GM23338 (cell line): Measurements from ENCODE around the gene PPP2CA. TPM values are rescaled to one million over a fixed set of nuclear protein-coding genes. Genes with fewer than 3 reads are reported as not detected.

ENCODE experiments used
- ATAC-seq: fragments of 200-7000 bp; cut with Tn5 transposase; 3 replicates; pipeline ENCODE4 v1.9.1; 2020
- DNase-seq: peaks from one replicate; pipeline ENCODE4 v3.0.0-alpha.2; 2015; ENCODE audit warnings: low spot score
- H2AFZ ChIP-seq: fragments of 200-600 bp; sonication (generic); 2 replicates; pipeline ENCODE4 v1.8.0; 2016; ENCODE audit warnings: antibody characterized with exemption, mild to moderate bottlenecking, moderate library complexity
- H3F3A ChIP-seq: fragments of 200-600 bp; sonication (generic); replicated peaks from 2 replicates; pipeline ENCODE4 v1.8.0; 2017; ENCODE audit warnings: antibody characterized with exemption, mixed run types, low read depth
- H3K27ac ChIP-seq: fragments of 200-600 bp; sonication (generic); 2 replicates; pipeline ENCODE4 v1.6.1; 2016; ENCODE audit warnings: low read depth
- H3K27me3 ChIP-seq: fragments of 200-600 bp; sonication (generic); 2 replicates; pipeline ENCODE4 v1.8.0; 2016; ENCODE audit warnings: mild to moderate bottlenecking, mixed run types, moderate library complexity; ENCODE audit not compliant: insufficient read depth
- H3K36me3 ChIP-seq: fragments of 200-600 bp; sonication (generic); 2 replicates; pipeline ENCODE4 v1.8.0; 2016; ENCODE audit warnings: mild to moderate bottlenecking; ENCODE audit not compliant: insufficient read depth
- H3K4me1 ChIP-seq: fragments of 200-600 bp; sonication (generic); 2 replicates; pipeline ENCODE4 v1.8.0; 2016; ENCODE audit warnings: mild to moderate bottlenecking, moderate library complexity; ENCODE audit not compliant: insufficient read depth
- H3K4me2 ChIP-seq: fragments of 200-600 bp; sonication (generic); 2 replicates; pipeline ENCODE4 v1.7.1; 2017; ENCODE audit warnings: mixed run types
- H3K4me3 ChIP-seq: fragments of 200-600 bp; sonication (generic); 2 replicates; pipeline ENCODE4 v1.6.1; 2016; ENCODE audit warnings: mixed run types
- H3K79me2 ChIP-seq: fragments of 200-600 bp; sonication (generic); replicated peaks from 2 replicates; pipeline ENCODE4 v1.8.0; 2017; ENCODE audit warnings: mild to moderate bottlenecking; ENCODE audit not compliant: insufficient read depth
- H3K9me2 ChIP-seq: fragments of 200-600 bp; sonication (generic); 2 replicates; pipeline ENCODE4 v1.8.0; 2017; ENCODE audit not compliant: insufficient read depth
- H4K20me1 ChIP-seq: fragments of 200-600 bp; sonication (generic); replicated peaks from 2 replicates; pipeline ENCODE4 v1.8.0; 2017; ENCODE audit warnings: mild to moderate bottlenecking; ENCODE audit not compliant: insufficient read depth
- H3K27ac Mint-ChIP-seq: 2 replicates; pipeline ENCODE4 v1.8.0; 2020; ENCODE audit warnings: inconsistent platforms, mild to moderate bottlenecking, moderate library complexity, mixed read lengths
- H3K27me3 Mint-ChIP-seq: 3 replicates; pipeline ENCODE4 v1.8.0; 2022; ENCODE audit warnings: low read depth, mild to moderate bottlenecking, moderate library complexity, mixed read lengths, inconsistent platforms; ENCODE audit not compliant: insufficient read depth, poor library complexity
- H3K36me3 Mint-ChIP-seq: 3 replicates; pipeline ENCODE4 v1.8.0; 2021; ENCODE audit warnings: low read depth, mild to moderate bottlenecking, inconsistent platforms, moderate library complexity, mixed read lengths
- H3K4me1 Mint-ChIP-seq: 3 replicates; pipeline ENCODE4 v1.8.0; 2020; ENCODE audit warnings: mild to moderate bottlenecking, inconsistent platforms, mixed read lengths
- H3K4me3 Mint-ChIP-seq: 3 replicates; pipeline ENCODE4 v1.8.0; 2021; ENCODE audit warnings: moderate library complexity, mild to moderate bottlenecking, inconsistent platforms, mixed read lengths
- H3K9me3 Mint-ChIP-seq: 3 replicates; pipeline ENCODE4 v1.8.0; 2020; ENCODE audit warnings: moderate library complexity, mild to moderate bottlenecking, inconsistent platforms, mixed read lengths
- CREB1 ChIP-seq: fragments of 250-450 bp; sonication (Bioruptor Pico); IDR thresholded peaks from 2 replicates; pipeline ENCODE4 v1.5.0; 2020; ENCODE audit warnings: low read depth, mild to moderate bottlenecking, moderate library complexity
- CTCF ChIP-seq, 2 experiments: fragments of 200-600 bp in 1 of 2; sonication (generic) in 1 of 2; conservative IDR thresholded peaks; 2 replicates each; pipeline versions ENCODE4 v1.5.1 to v1.6.1; 2016 to 2017; ENCODE audit warnings: antibody characterized with exemption in 2 of 2, low read depth in 2 of 2, mild to moderate bottlenecking in 2 of 2, moderate library complexity in 1 of 2
- EZH2 ChIP-seq: fragments of 200-600 bp; sonication (generic); IDR thresholded peaks from one replicate; pipeline ENCODE4 v1.8.0; 2017; ENCODE audit warnings: antibody characterized with exemption, mild to moderate bottlenecking, low read depth; ENCODE audit not compliant: unreplicated experiment
- EZH2phosphoT487 ChIP-seq: fragments of 200-600 bp; sonication (generic); IDR thresholded peaks from one replicate; pipeline ENCODE4 v1.8.1; 2018; ENCODE audit warnings: antibody characterized with exemption; ENCODE audit not compliant: unreplicated experiment
- JUNB ChIP-seq: IDR thresholded peaks from one replicate; pipeline ENCODE4 v1.6.1; 2016; ENCODE audit warnings: antibody characterized with exemption; ENCODE audit not compliant: unreplicated experiment
- NANOG ChIP-seq: IDR thresholded peaks from 2 replicates; pipeline ENCODE4 v1.6.1; 2016; ENCODE audit warnings: antibody characterized with exemption, borderline replicate concordance
- POLR2AphosphoS5 ChIP-seq: IDR thresholded peaks from 2 replicates; pipeline ENCODE4 v1.6.1; 2016; ENCODE audit warnings: antibody characterized with exemption, low read depth
- REST ChIP-seq: IDR thresholded peaks from one replicate; pipeline ENCODE4 v1.6.1; 2018; ENCODE audit warnings: antibody characterized with exemption; ENCODE audit not compliant: unreplicated experiment
- STAT1 ChIP-seq: IDR thresholded peaks from one replicate; pipeline ENCODE4 v1.6.1; 2016; ENCODE audit warnings: antibody characterized with exemption; ENCODE audit not compliant: unreplicated experiment
- ZNF114 ChIP-seq: fragments of 250-450 bp; sonication (Bioruptor Pico); IDR thresholded peaks from 2 replicates; pipeline ENCODE4 v1.5.0; 2020; ENCODE audit warnings: mild to moderate bottlenecking, moderate library complexity
- ZNF331 ChIP-seq: fragments of 250-450 bp; sonication (Bioruptor Pico); IDR thresholded peaks from 2 replicates; pipeline ENCODE4 v1.5.0; 2020; ENCODE audit warnings: low read depth, mild to moderate bottlenecking, moderate library complexity
- polyA plus RNA-seq: library from polyadenylated mRNA; unstranded; fragments of >200 nt; fragmentation: Nextera tagmentation; extraction: Ambion mirVana; gene quantifications from 2 replicates; pipeline ENCODE4 v1.2.1, GENCODE V29; 2016
- total RNA-seq: library from RNA; depleted of rRNA; stranded (reverse); fragments of >200 nt; shearing (Covaris generic); gene quantifications from 2 replicates; pipeline ENCODE4 v1.2.3, GENCODE V29; 2014
- TF ChIP-seq, protein P1 (sequence below): IDR thresholded peaks from 2 replicates; pipeline ENCODE4 v1.6.1; 2016; ENCODE audit warnings: antibody characterized with exemption
- TF ChIP-seq, protein P2 (sequence below): fragments of 250-450 bp; sonication (Bioruptor Pico); IDR thresholded peaks from 2 replicates; pipeline ENCODE4 v1.5.0; 2020; ENCODE audit warnings: mild to moderate bottlenecking, moderate library complexity

PPP2CA gene
- total and polyA plus RNA-seq, 2 experiments from 2014 or later, result 131 to 316 TPM

DNA sequence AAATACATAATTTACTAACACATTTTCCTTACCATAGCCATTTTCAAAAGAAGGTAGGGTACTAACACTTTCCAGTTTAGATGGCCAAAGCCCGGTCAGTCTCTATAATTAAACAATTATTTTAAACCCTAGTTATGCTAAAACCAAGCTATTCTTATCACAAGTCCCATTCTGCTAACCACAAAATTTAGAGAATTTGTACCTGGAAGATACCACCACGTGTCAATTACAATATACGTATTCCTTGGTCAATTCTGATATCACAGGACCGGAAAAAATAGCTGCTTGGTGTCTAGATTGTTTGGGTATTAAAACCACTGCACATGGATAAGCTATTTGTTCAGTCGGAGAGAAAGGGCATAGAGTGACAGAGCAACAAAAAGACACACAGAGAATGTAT is 30.2 kb downstream of the PPP2CA start:
- H3K9me2 ChIP-seq, result no peaks in the 10 kb centered on the region
- H3K27ac ChIP-seq, result no peak overlapping the region
- Mint-ChIP-seq H3K4me1 (no peaks in the 10 kb centered on the region), H3K4me3 (no peak overlapping the region), H3K27ac (no peak overlapping the region), H3K36me3 (peaks cover 57% of the 10 kb centered on the region), H3K9me3 (no peaks in the 10 kb centered on the region), H3K27me3 (no peaks in the 10 kb centered on the region)
- no peaks in the 10 kb centered on the region for H3K27me3 ChIP-seq
- no peaks in the 10 kb centered on the region for H3K4me1 ChIP-seq
- H3K36me3 ChIP-seq, result peaks cover 44% of the 10 kb centered on the region
- no peak for DNase-seq
- no peak overlapping the region for H3K4me2 ChIP-seq
- 0 out of 2 replicates have a peak, but pooled peaks cover 3% of the 10 kb centered on the region for H3F3A ChIP-seq
- no peak overlapping the region for H2AFZ ChIP-seq
- no peak overlapping the region for H3K4me3 ChIP-seq
- H3K79me2 ChIP-seq, result peaks cover 11% of the 10 kb centered on the region
- H4K20me1 ChIP-seq, result peaks cover 7% of the 10 kb centered on the region; the same call in 1 of the 2 replicates
- no peak for ATAC-seq
- TF ChIP-seq STAT1 (no peak), JUNB (no peak), CREB1 (CRISPR knock-in tag) (no peak), POLR2AphosphoS5 (no peak), ZNF114 (CRISPR knock-in tag) (no peak), EZH2 (no peak), ZNF331 (CRISPR knock-in tag) (no peak), EZH2phosphoT487 (no peak), CTCF (conservative IDR thresholded peaks at IDR 0.05; ENCODE audit: low read depth in 2 of 2) (no peak), REST (no peak), NANOG (no peak)
- TF ChIP-seq, protein P1, sequence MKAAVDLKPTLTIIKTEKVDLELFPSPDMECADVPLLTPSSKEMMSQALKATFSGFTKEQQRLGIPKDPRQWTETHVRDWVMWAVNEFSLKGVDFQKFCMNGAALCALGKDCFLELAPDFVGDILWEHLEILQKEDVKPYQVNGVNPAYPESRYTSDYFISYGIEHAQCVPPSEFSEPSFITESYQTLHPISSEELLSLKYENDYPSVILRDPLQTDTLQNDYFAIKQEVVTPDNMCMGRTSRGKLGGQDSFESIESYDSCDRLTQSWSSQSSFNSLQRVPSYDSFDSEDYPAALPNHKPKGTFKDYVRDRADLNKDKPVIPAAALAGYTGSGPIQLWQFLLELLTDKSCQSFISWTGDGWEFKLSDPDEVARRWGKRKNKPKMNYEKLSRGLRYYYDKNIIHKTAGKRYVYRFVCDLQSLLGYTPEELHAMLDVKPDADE, result no peak
- TF ChIP-seq, protein P2, sequence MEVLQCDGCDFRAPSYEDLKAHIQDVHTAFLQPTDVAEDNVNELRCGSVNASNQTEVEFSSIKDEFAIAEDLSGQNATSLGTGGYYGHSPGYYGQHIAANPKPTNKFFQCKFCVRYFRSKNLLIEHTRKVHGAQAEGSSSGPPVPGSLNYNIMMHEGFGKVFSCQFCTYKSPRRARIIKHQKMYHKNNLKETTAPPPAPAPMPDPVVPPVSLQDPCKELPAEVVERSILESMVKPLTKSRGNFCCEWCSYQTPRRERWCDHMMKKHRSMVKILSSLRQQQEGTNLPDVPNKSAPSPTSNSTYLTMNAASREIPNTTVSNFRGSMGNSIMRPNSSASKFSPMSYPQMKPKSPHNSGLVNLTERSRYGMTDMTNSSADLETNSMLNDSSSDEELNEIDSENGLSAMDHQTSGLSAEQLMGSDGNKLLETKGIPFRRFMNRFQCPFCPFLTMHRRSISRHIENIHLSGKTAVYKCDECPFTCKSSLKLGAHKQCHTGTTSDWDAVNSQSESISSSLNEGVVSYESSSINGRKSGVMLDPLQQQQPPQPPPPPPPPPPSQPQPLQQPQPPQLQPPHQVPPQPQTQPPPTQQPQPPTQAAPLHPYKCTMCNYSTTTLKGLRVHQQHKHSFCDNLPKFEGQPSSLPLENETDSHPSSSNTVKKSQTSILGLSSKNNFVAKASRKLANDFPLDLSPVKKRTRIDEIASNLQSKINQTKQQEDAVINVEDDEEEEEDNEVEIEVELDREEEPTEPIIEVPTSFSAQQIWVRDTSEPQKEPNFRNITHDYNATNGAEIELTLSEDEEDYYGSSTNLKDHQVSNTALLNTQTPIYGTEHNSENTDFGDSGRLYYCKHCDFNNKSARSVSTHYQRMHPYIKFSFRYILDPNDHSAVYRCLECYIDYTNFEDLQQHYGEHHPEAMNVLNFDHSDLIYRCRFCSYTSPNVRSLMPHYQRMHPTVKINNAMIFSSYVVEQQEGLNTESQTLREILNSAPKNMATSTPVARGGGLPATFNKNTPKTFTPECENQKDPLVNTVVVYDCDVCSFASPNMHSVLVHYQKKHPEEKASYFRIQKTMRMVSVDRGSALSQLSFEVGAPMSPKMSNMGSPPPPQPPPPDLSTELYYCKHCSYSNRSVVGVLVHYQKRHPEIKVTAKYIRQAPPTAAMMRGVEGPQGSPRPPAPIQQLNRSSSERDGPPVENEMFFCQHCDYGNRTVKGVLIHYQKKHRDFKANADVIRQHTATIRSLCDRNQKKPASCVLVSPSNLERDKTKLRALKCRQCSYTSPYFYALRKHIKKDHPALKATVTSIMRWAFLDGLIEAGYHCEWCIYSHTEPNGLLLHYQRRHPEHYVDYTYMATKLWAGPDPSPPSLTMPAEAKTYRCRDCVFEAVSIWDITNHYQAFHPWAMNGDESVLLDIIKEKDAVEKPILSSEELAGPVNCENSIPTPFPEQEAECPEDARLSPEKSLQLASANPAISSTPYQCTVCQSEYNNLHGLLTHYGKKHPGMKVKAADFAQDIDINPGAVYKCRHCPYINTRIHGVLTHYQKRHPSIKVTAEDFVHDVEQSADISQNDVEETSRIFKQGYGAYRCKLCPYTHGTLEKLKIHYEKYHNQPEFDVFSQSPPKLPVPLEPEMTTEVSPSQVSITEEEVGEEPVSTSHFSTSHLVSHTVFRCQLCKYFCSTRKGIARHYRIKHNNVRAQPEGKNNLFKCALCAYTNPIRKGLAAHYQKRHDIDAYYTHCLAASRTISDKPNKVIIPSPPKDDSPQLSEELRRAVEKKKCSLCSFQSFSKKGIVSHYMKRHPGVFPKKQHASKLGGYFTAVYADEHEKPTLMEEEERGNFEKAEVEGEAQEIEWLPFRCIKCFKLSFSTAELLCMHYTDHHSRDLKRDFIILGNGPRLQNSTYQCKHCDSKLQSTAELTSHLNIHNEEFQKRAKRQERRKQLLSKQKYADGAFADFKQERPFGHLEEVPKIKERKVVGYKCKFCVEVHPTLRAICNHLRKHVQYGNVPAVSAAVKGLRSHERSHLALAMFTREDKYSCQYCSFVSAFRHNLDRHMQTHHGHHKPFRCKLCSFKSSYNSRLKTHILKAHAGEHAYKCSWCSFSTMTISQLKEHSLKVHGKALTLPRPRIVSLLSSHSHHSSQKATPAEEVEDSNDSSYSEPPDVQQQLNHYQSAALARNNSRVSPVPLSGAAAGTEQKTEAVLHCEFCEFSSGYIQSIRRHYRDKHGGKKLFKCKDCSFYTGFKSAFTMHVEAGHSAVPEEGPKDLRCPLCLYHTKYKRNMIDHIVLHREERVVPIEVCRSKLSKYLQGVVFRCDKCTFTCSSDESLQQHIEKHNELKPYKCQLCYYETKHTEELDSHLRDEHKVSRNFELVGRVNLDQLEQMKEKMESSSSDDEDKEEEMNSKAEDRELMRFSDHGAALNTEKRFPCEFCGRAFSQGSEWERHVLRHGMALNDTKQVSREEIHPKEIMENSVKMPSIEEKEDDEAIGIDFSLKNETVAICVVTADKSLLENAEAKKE (CRISPR knock-in tag), result no peak
